KMS-11 (cell line): ENCODE results near the gene B3GALNT1.

Experiments
- H2AFZ ChIP-seq: fragments of 200-600 bp; sonication (generic); 2 replicates; pipeline ENCODE4 v1.6.1; 2016; ENCODE audit warnings: antibody characterized with exemption, mixed run types, low read depth
- H3K27ac ChIP-seq: fragments of 200-600 bp; sonication (generic); 2 replicates; pipeline ENCODE4 v1.6.1; 2016; ENCODE audit warnings: mild to moderate bottlenecking, mixed run types
- H3K27me3 ChIP-seq: fragments of 200-600 bp; sonication (generic); 2 replicates; pipeline ENCODE4 v1.6.1; 2017; ENCODE audit warnings: mild to moderate bottlenecking, low read depth, mixed run types, moderate library complexity; ENCODE audit not compliant: insufficient read depth
- H3K36me3 ChIP-seq: fragments of 200-600 bp; sonication (generic); 2 replicates; pipeline ENCODE4 v1.6.1; 2017; ENCODE audit warnings: mild to moderate bottlenecking, mixed run types; ENCODE audit not compliant: insufficient read depth
- H3K4me1 ChIP-seq: fragments of 200-600 bp; sonication (generic); 2 replicates; pipeline ENCODE4 v1.6.1; 2016; ENCODE audit warnings: mild to moderate bottlenecking, low read depth, mixed run types; ENCODE audit not compliant: poor library complexity, severe bottlenecking
- H3K4me2 ChIP-seq: fragments of 200-600 bp; sonication (generic); 2 replicates; pipeline ENCODE4 v1.7.0; 2016; ENCODE audit warnings: mild to moderate bottlenecking, mixed run types
- H3K4me3 ChIP-seq: fragments of 200-600 bp; sonication (generic); IDR thresholded peaks from 2 replicates; pipeline ENCODE4 v1.6.1; 2017; ENCODE audit warnings: low read depth, low read length, mixed read lengths; ENCODE audit not compliant: insufficient read depth
- H3K79me2 ChIP-seq: fragments of 200-600 bp; sonication (generic); 2 replicates; pipeline ENCODE4 v1.6.1; 2016; ENCODE audit warnings: low read depth, mixed run types; ENCODE audit not compliant: insufficient read depth
- H3K9ac ChIP-seq: fragments of 200-600 bp; sonication (generic); 2 replicates; pipeline ENCODE4 v1.6.1; 2016; ENCODE audit warnings: mild to moderate bottlenecking, mixed run types
- H4K20me1 ChIP-seq: fragments of 200-600 bp; sonication (generic); 2 replicates; pipeline ENCODE4 v1.6.1; 2016; ENCODE audit warnings: mild to moderate bottlenecking, mixed run types; ENCODE audit not compliant: insufficient read depth
- CTCF ChIP-seq: fragments of 200-600 bp; sonication (generic); conservative IDR thresholded peaks from 2 replicates; pipeline ENCODE4 v1.6.1; 2017; ENCODE audit warnings: low read depth, mild to moderate bottlenecking, antibody characterized with exemption, low read length, moderate library complexity, mixed read lengths

Gene B3GALNT1

DNA sequence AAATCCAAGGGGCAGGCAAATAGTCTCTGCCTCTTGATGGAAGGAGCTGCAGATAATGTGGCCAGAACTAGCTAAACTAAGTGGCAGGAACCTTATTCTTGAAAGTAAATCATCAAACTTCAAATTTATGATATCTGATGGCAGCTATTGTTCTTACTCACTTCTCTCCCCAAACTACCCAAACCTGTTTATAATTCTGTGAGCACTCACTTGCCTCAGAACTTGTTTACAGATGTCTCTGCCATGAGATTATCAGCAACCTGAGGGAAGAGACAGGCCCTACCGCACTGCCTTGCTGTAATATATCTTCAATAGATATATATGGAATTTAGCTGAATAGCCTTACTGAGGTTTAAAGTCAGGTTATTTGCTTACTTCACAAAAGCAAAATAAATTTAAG lies 2.2 kb upstream of the B3GALNT1 start:
- Histone ChIP-seq H3K36me3 (no peaks in the 10 kb centered on the region), H3K27me3 (no peaks in the 10 kb centered on the region), H3K4me3 (no peak overlapping the region), H3K4me1 (no peaks in the 10 kb centered on the region), H3K4me2 (no peak overlapping the region), H3K79me2 (no peaks in the 10 kb centered on the region), H3K9ac (no peak overlapping the region), H3K27ac (no peak overlapping the region), H2AFZ (no peak overlapping the region), H4K20me1 (no peaks in the 10 kb centered on the region)
- no peak for TF ChIP-seq CTCF

DNA sequence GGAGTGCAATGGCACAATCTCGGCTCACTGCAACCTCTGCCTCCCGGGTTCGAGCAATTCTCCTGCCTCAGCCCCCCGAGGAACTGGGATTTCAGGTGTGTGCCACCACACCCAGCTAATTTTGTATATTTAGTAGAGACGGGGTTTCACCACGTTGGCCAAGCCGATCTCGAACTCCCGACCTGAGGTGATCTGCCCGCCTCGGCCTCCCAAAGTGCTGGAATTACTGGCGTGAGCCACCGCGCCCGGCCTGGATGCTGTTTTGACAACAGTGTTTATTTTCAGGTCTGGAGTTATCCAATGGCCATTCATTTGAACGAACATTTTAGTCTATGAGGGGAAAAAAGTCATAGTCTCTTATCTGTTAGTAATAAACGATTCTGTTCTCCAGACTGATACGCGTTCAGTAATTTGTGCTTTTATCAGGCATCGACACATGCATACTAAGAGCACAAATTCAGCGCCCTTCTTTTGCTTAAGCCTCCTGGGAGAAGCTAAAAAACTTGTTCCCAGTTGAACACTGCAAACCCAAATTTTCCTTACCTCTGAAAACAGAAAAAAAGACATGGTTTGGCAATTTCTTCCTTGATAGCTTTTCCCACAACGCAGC lies 1.3 kb downstream of the B3GALNT1 start:
- Histone ChIP-seq H3K27ac (no peak overlapping the region), H4K20me1 (no peaks in the 10 kb centered on the region), H3K27me3 (no peaks in the 10 kb centered on the region), H3K4me3 (no peak overlapping the region), H3K79me2 (no peaks in the 10 kb centered on the region), H3K4me2 (no peak overlapping the region), H3K36me3 (no peaks in the 10 kb centered on the region), H3K4me1 (no peaks in the 10 kb centered on the region), H2AFZ (no peak overlapping the region), H3K9ac (no peak overlapping the region)
- TF ChIP-seq CTCF: no peak

DNA sequence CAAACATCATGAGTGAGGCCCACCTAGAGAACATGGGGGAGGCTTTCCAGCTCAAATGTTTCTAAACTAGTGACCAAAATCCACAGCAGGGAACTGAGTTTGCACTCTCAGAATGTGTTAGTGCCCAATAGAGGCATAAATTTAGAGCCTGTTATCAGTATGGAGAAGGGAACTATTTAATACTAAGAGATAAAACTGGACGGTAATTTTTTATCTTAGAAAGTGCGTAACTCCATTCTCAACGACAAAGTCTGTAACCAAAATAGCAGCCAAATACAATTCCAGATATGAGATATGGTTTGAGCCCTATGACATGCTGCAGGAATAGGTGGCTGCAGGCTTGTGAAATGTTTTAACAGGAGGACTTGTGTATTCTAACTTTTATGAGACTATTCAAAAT lies 3.5 kb downstream of the B3GALNT1 start:
- Histone ChIP-seq H3K4me2 (no peak overlapping the region), H3K4me1 (no peaks in the 10 kb centered on the region)
- no peak for TF ChIP-seq CTCF

GRCh38 chr3:161100994-161101393 lies 4.2 kb downstream of the B3GALNT1 start:
- no peak for TF ChIP-seq CTCF
- no peak overlapping the region for H3K4me2 ChIP-seq

More for the DNA sequence above, 3.5 kb downstream of the B3GALNT1 start:
- Histone ChIP-seq H2AFZ (no peak overlapping the region), H3K79me2 (no peaks in the 10 kb centered on the region), H4K20me1 (no peaks in the 10 kb centered on the region), H3K27me3 (no peaks in the 10 kb centered on the region), H3K27ac (no peak overlapping the region), H3K9ac (no peak overlapping the region), H3K36me3 (no peaks in the 10 kb centered on the region), H3K4me3 (no peak overlapping the region)

More at GRCh38 chr3:161100994-161101393, 4.2 kb downstream of the B3GALNT1 start:
- H3K79me2 ChIP-seq: no peaks in the 10 kb centered on the region
- no peak overlapping the region for H2AFZ ChIP-seq
- no peaks in the 10 kb centered on the region for H3K4me1 ChIP-seq
- no peaks in the 10 kb centered on the region for H3K27me3 ChIP-seq
- no peak overlapping the region for H3K9ac ChIP-seq
- no peaks in the 10 kb centered on the region for H3K36me3 ChIP-seq
- no peak overlapping the region for H3K4me3 ChIP-seq
- H3K27ac ChIP-seq: no peak overlapping the region
- H4K20me1 ChIP-seq: no peaks in the 10 kb centered on the region
